ENCODE results near the gene SEC63.
"Not testable (repeated sequence)": the region's sequence is repeated elsewhere in the genome, so short reads cannot be mapped to it uniquely, and the experiment has no call there.

SEC63 gene

DNA sequence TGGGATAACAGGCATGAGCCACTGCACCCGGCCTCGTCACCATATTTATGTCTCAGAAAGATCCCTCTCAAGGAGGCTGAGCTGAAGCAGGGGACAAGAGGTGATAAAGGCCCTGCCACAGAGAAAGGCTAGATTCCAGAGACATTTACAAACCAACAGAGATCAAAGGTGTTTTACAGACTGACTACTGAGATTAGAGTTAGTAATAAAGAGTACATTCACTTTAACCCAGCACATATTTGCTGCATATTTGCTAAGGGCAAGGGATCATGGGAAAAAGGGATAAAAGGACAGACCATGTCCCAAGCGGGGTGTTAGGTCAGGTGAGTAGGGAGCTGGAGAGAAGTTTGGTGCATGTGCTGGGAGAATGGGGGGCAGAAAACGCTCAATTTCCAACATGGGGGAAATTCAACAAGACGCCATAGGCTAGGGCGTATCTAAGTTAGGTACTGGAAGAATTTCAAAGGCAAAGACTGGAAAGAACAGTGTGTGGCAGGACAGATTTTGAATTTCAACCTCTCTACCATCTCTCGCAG is 43.8 kb upstream of the SEC63 start:
- H4K20me1 ChIP-seq (ENCODE audit: insufficient read depth), result no peaks in the 10 kb centered on the region
- H3K4me1 ChIP-seq (ENCODE audit: low read depth, poor library complexity, severe bottlenecking), result no peaks in the 10 kb centered on the region
- TF ChIP-seq, protein P1, sequence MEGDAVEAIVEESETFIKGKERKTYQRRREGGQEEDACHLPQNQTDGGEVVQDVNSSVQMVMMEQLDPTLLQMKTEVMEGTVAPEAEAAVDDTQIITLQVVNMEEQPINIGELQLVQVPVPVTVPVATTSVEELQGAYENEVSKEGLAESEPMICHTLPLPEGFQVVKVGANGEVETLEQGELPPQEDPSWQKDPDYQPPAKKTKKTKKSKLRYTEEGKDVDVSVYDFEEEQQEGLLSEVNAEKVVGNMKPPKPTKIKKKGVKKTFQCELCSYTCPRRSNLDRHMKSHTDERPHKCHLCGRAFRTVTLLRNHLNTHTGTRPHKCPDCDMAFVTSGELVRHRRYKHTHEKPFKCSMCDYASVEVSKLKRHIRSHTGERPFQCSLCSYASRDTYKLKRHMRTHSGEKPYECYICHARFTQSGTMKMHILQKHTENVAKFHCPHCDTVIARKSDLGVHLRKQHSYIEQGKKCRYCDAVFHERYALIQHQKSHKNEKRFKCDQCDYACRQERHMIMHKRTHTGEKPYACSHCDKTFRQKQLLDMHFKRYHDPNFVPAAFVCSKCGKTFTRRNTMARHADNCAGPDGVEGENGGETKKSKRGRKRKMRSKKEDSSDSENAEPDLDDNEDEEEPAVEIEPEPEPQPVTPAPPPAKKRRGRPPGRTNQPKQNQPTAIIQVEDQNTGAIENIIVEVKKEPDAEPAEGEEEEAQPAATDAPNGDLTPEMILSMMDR (conservative IDR thresholded peaks at IDR 0.05; ENCODE audit: low read depth, low read length), result no peak
- H3K9ac ChIP-seq, result no peak overlapping the region
- H3K79me2 ChIP-seq (ENCODE audit: insufficient read depth, low read depth), result no peaks in the 10 kb centered on the region
- H3K36me3 ChIP-seq (ENCODE audit: insufficient read depth), result no peaks in the 10 kb centered on the region
- H3K27ac ChIP-seq, result no peak overlapping the region
- no peak overlapping the region for H3K4me3 ChIP-seq (IDR thresholded peaks at IDR 0.05; ENCODE audit: insufficient read depth, low read depth, low read length)
- no peaks in the 10 kb centered on the region for H3K27me3 ChIP-seq (ENCODE audit: insufficient read depth, low read depth)
- H3K4me2 ChIP-seq, result no peak overlapping the region
- no peak overlapping the region for H2AFZ ChIP-seq (ENCODE audit: low read depth)

DNA sequence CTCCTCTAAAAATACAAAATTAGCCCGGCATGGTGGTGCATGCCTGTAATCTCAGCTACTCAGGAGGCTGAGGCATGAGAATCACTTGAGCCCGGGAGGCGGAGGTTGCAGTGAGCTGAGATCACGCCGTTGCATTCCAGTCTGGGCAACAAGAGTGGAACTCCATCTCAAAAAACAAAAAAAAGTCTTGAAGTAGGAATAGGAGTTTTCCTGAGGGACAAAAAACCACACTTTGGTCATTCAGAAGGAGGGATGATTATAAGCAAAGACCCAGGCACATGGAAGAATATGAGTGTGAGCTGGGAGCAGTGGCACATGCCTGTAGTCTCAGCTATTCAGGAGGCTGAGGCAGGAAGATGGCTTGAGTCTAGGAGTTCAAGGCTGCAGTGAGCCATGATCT is 42.3 kb upstream of the SEC63 start:
- not testable (repeated sequence) for H4K20me1 ChIP-seq (ENCODE audit: insufficient read depth); H2AFZ ChIP-seq (ENCODE audit: low read depth); H3K9ac ChIP-seq; H3K4me2 ChIP-seq; H3K4me1 ChIP-seq (ENCODE audit: low read depth, poor library complexity, severe bottlenecking); H3K79me2 ChIP-seq (ENCODE audit: insufficient read depth, low read depth); H3K27ac ChIP-seq; H3K4me3 ChIP-seq (IDR thresholded peaks at IDR 0.05; ENCODE audit: insufficient read depth, low read depth, low read length); H3K36me3 ChIP-seq (ENCODE audit: insufficient read depth); H3K27me3 ChIP-seq (ENCODE audit: insufficient read depth, low read depth)

- Histone ChIP-seq H3K79me2 (ENCODE audit: insufficient read depth, low read depth) (no peaks in the 10 kb centered on the region), H3K27ac (no peak overlapping the region), H3K27me3 (ENCODE audit: insufficient read depth, low read depth) (no peaks in the 10 kb centered on the region), H3K4me1 (ENCODE audit: low read depth, poor library complexity, severe bottlenecking) (no peaks in the 10 kb centered on the region), H2AFZ (ENCODE audit: low read depth) (no peak overlapping the region), H3K36me3 (ENCODE audit: insufficient read depth) (no peaks in the 10 kb centered on the region), H4K20me1 (ENCODE audit: insufficient read depth) (no peaks in the 10 kb centered on the region), H3K4me3 (IDR thresholded peaks at IDR 0.05; ENCODE audit: insufficient read depth, low read depth, low read length) (no peak overlapping the region), H3K9ac (no peak overlapping the region), H3K4me2 (no peak overlapping the region)
- TF ChIP-seq, protein P1 (conservative IDR thresholded peaks at IDR 0.05; ENCODE audit: low read depth, low read length), result no peak
Observed at GRCh38 chr6:107999341-107999740, 41.3 kb upstream of the SEC63 start.

GRCh38 chr6:107991772-107992550 is 34.0 kb upstream of the SEC63 start:
- Histone ChIP-seq H3K4me2 (no peak overlapping the region), H3K4me3 (IDR thresholded peaks at IDR 0.05; ENCODE audit: insufficient read depth, low read depth, low read length) (no peak overlapping the region), H3K79me2 (ENCODE audit: insufficient read depth, low read depth) (no peaks in the 10 kb centered on the region), H3K27me3 (ENCODE audit: insufficient read depth, low read depth) (no peaks in the 10 kb centered on the region), H3K36me3 (ENCODE audit: insufficient read depth) (no peaks in the 10 kb centered on the region), H3K27ac (no peak overlapping the region), H2AFZ (ENCODE audit: low read depth) (no peak overlapping the region), H3K4me1 (ENCODE audit: low read depth, poor library complexity, severe bottlenecking) (no peaks in the 10 kb centered on the region), H3K9ac (no peak overlapping the region), H4K20me1 (ENCODE audit: insufficient read depth) (no peaks in the 10 kb centered on the region)
- TF ChIP-seq, protein P1 (conservative IDR thresholded peaks at IDR 0.05; ENCODE audit: low read depth, low read length), result no peak

DNA sequence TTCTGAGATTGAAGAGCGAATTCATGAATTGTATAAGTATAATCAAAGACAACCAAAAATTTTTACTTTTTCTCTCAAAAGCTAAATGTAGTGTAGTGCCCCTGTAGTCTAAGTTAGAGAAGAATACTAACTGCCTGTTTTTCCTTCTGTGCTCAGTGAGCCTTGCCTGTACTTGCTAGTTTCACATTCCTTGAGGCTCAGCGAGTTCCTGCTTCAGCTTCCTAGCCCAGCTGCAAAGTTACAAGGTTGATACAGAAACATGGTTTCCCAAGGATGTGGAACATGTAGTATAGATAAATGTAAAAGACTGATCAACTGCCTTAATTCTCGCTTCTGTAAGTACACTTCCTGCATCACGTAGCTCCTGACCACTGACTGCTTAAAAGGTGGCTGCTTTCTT is 33.1 kb upstream of the SEC63 start:
- Histone ChIP-seq H4K20me1 (ENCODE audit: insufficient read depth) (no peaks in the 10 kb centered on the region), H3K4me1 (ENCODE audit: low read depth, poor library complexity, severe bottlenecking) (no peaks in the 10 kb centered on the region), H3K27me3 (ENCODE audit: insufficient read depth, low read depth) (no peaks in the 10 kb centered on the region), H3K27ac (no peak overlapping the region), H2AFZ (ENCODE audit: low read depth) (no peak overlapping the region), H3K79me2 (ENCODE audit: insufficient read depth, low read depth) (no peaks in the 10 kb centered on the region), H3K4me3 (IDR thresholded peaks at IDR 0.05; ENCODE audit: insufficient read depth, low read depth, low read length) (no peak overlapping the region), H3K9ac (no peak overlapping the region), H3K4me2 (no peak overlapping the region), H3K36me3 (ENCODE audit: insufficient read depth) (no peaks in the 10 kb centered on the region)
- TF ChIP-seq, protein P1 (conservative IDR thresholded peaks at IDR 0.05; ENCODE audit: low read depth, low read length), result no peak

- H3K4me3 ChIP-seq (IDR thresholded peaks at IDR 0.05; ENCODE audit: insufficient read depth, low read depth, low read length); H3K27ac ChIP-seq; H2AFZ ChIP-seq (ENCODE audit: low read depth); H3K4me1 ChIP-seq (ENCODE audit: low read depth, poor library complexity, severe bottlenecking); H4K20me1 ChIP-seq (ENCODE audit: insufficient read depth); H3K9ac ChIP-seq; H3K36me3 ChIP-seq (ENCODE audit: insufficient read depth); H3K79me2 ChIP-seq (ENCODE audit: insufficient read depth, low read depth); H3K27me3 ChIP-seq (ENCODE audit: insufficient read depth, low read depth); H3K4me2 ChIP-seq: not testable (repeated sequence)
Observed at GRCh38 chr6:107990587-107990986, 32.6 kb upstream of the SEC63 start.
